Uterus (tissue), 2 donors: ENCODE results near the gene FCN3.

ENCODE experiments used
- CTCF ChIP-seq, 4 experiments: fragments of 200-600 bp in 2 of 4; fragments of 450-650 bp in 2 of 4; sonication (generic) in 2 of 4; IDR thresholded peaks; one replicate each; pipeline ENCODE4 v1.5.1; 2016 to 2019; ENCODE audit warnings: antibody characterized with exemption in 4 of 4, mild to moderate bottlenecking in 2 of 4, moderate library complexity in 1 of 4
- POLR2A ChIP-seq, 2 donors: fragments of 450-650 bp; IDR thresholded peaks; one replicate each; pipeline ENCODE4 v1.6.1; 2016; ENCODE audit warnings: antibody characterized with exemption in 2 of 2, mild to moderate bottlenecking in 1 of 2, moderate library complexity in 1 of 2

- TF ChIP-seq CTCF (IDR thresholded peaks at IDR 0.05): no peak
- no peak for TF ChIP-seq POLR2A (IDR thresholded peaks at IDR 0.05)
Measured at GRCh38 chr1:27414091-27414490, 39.5 kb upstream of the FCN3 start.
